CD8-positive, alpha-beta memory T cell (primary cell): ENCODE results near the gene C5. TPM values are rescaled to one million over a fixed set of nuclear protein-coding genes. Genes with fewer than 3 reads are reported as not detected.

Experiments
- CTCF ChIA-PET: fragments of 350-600 bp; sonication (Branson Sonifier 250); formaldehyde crosslinking; loops from one replicate; lab custom pipeline; 2021; ENCODE audit warnings: antibody characterized with exemption; lab: Charles Lee
- POLR2A ChIA-PET: fragments of 350-600 bp; sonication (Branson Sonifier 250); formaldehyde crosslinking; loops from one replicate; lab custom pipeline; 2021; ENCODE audit warnings: antibody characterized with exemption; lab: Charles Lee
- DNase-seq, 5 donors: peaks; one replicate each; pipeline versions ENCODE4 v3.0.0 to v3.0.0-alpha.2; 2020 to 2022; ENCODE audit warnings: mixed read lengths in 1 of 5
- H3K27ac ChIP-seq: one replicate; pipeline ENCODE4 v1.7.0; 2013; ENCODE audit warnings: low read depth, mild to moderate bottlenecking, low read length, moderate library complexity
- H3K27me3 ChIP-seq: 2 replicates; pipeline ENCODE4 v1.7.0; 2013; ENCODE audit warnings: low read length, mild to moderate bottlenecking; ENCODE audit not compliant: insufficient read depth, poor library complexity, severe bottlenecking
- H3K36me3 ChIP-seq: 2 replicates; pipeline ENCODE4 v1.7.0; 2013; ENCODE audit warnings: mild to moderate bottlenecking, low read length, moderate library complexity; ENCODE audit not compliant: insufficient read depth
- H3K4me1 ChIP-seq: 2 replicates; pipeline ENCODE4 v1.7.0; 2013; ENCODE audit warnings: mild to moderate bottlenecking, low read length, moderate library complexity; ENCODE audit not compliant: insufficient read depth
- H3K4me3 ChIP-seq: 2 replicates; pipeline ENCODE4 v1.7.0; 2013; ENCODE audit warnings: mild to moderate bottlenecking, low read length
- H3K9me3 ChIP-seq: 2 replicates; pipeline ENCODE4 v1.7.0; 2013; ENCODE audit warnings: mild to moderate bottlenecking, low read length
- H3K27ac Mint-ChIP-seq, 8 donors: one replicate each; pipeline ENCODE4 v1.8.0; 2020 to 2021; ENCODE audit warnings: mixed read lengths in 8 of 8, mild to moderate bottlenecking in 6 of 8, inconsistent platforms in 3 of 8, moderate library complexity in 3 of 8
- H3K27me3 Mint-ChIP-seq, 2 donors: one replicate each; pipeline ENCODE4 v1.8.0; 2020 to 2021; ENCODE audit warnings: mixed read lengths in 2 of 2, mild to moderate bottlenecking in 1 of 2, moderate library complexity in 1 of 2
- H3K36me3 Mint-ChIP-seq, 3 donors: one replicate each; pipeline ENCODE4 v1.8.0; 2020 to 2021; ENCODE audit warnings: mixed read lengths in 3 of 3, inconsistent platforms in 1 of 3, mild to moderate bottlenecking in 1 of 3
- H3K4me1 Mint-ChIP-seq, 3 donors: one replicate each; pipeline ENCODE4 v1.8.0; 2020 to 2021; ENCODE audit warnings: mixed read lengths in 3 of 3, inconsistent platforms in 1 of 3, mild to moderate bottlenecking in 1 of 3
- H3K4me3 Mint-ChIP-seq, 7 donors: one replicate each; pipeline ENCODE4 v1.8.0; 2020 to 2021; ENCODE audit warnings: mixed read lengths in 7 of 7, mild to moderate bottlenecking in 6 of 7, moderate library complexity in 4 of 7, inconsistent platforms in 2 of 7
- H3K9me3 Mint-ChIP-seq, 5 donors: one replicate each; pipeline ENCODE4 v1.8.0; 2020 to 2022; ENCODE audit warnings: mixed read lengths in 5 of 5, mild to moderate bottlenecking in 3 of 5, moderate library complexity in 2 of 5, inconsistent platforms in 1 of 5
- polyA plus RNA-seq: library from polyadenylated mRNA; unstranded; fragments of 300-500 nt; fragmentation: Illumina TruSeq; gene quantifications from one replicate; pipeline ENCODE4 v1.2.3, GENCODE V29; 2021
- total RNA-seq, 2 experiments: library from RNA; stranded (reverse); gene quantifications; one replicate each; pipeline ENCODE4 v1.2.3, GENCODE V29; 2021

C5 gene
- total and polyA plus RNA-seq, 3 experiments from 2014 or later = 1.1 to 1.3 TPM; not detected in 1

GRCh38 chr9:120913647-120914264 lies 136.3 kb downstream of the C5 start:
- Histone ChIP-seq H3K4me3 (no peak overlapping the region), H3K27me3 (no peaks in the 10 kb centered on the region), H3K27ac (no peak overlapping the region), H3K9me3 (no peaks in the 10 kb centered on the region), H3K4me1 (peaks cover 82% of the 10 kb centered on the region), H3K36me3 (peaks cover 75% of the 10 kb centered on the region)
- Mint-ChIP-seq H3K36me3 (peaks cover 41 to 92% (median 42%) of the 10 kb centered on the region in 3 donors), H3K27ac (peak overlapping the region in 7 of 8 donors; percentile 53 to 99 (median 73)), H3K9me3 (no peaks in the 10 kb centered on the region), H3K4me1 (peaks cover 71 to 98% (median 84%) of the 10 kb centered on the region in 3 donors), H3K4me3 (peak overlapping the region in 2 of 7 donors; percentile 27 to 41), H3K27me3 (no peaks in the 10 kb centered on the region)
- peak in 1 of 5 donors; percentile 36 for DNase-seq
- CTCF ChIA-PET = interaction anchor here (0.7 to 6.6 kb wide), 6 partner anchors 8 to 68 kb away, joined by 3 to 46 read pairs (median 4); partner anchors contain the start of gene TRAF1
- POLR2A ChIA-PET = interaction anchor here (0.9 to 2.4 kb wide), 7 partner anchors 9 to 24 kb away, joined by 3 to 9 read pairs (median 3); no protein-coding TSS in a partner anchor

- peaks cover 66 to 93% (median 82%) of the 10 kb centered on the region in 3 donors for H3K4me1 Mint-ChIP-seq
Observed at GRCh38 chr9:120912958-120913646, 137.0 kb downstream of the C5 start.

GRCh38 chr9:120911295-120911837 lies 138.7 kb downstream of the C5 start:
- Histone ChIP-seq H3K27me3 (no peaks in the 10 kb centered on the region), H3K36me3 (peaks cover 70% of the 10 kb centered on the region), H3K27ac (no peak overlapping the region), H3K9me3 (no peaks in the 10 kb centered on the region), H3K4me1 (peaks cover 74% of the 10 kb centered on the region), H3K4me3 (no peak overlapping the region)
- DNase-seq = no peak
- POLR2A ChIA-PET = interaction anchor here (0.6 to 2.4 kb wide), 6 partner anchors 9 to 32 kb away, joined by 3 to 9 read pairs (median 4); no protein-coding TSS in a partner anchor
- Mint-ChIP-seq H3K27ac (peak overlapping the region; percentile 73 to 88 (median 78)), H3K9me3 (no peaks in the 10 kb centered on the region), H3K27me3 (no peaks in the 10 kb centered on the region), H3K4me3 (peak overlapping the region in 1 of 7 donors; percentile 12), H3K4me1 (peaks cover 64 to 91% (median 82%) of the 10 kb centered on the region in 3 donors), H3K36me3 (peaks cover 27 to 92% (median 37%) of the 10 kb centered on the region in 3 donors)
- CTCF ChIA-PET = interaction anchor here (1.6 to 6.6 kb wide), 3 partner anchors 14 to 42 kb away, joined by 3 to 46 read pairs (median 9); partner anchors contain the start of gene TRAF1

More at GRCh38 chr9:120912958-120913646, 137.0 kb downstream of the C5 start:
- H3K27me3 Mint-ChIP-seq = no peaks in the 10 kb centered on the region
- CTCF ChIA-PET = interaction anchor here (0.7 to 6.6 kb wide), 8 partner anchors 9 to 68 kb away, joined by 3 to 46 read pairs (median 4); partner anchors contain the start of gene TRAF1
- H3K27ac ChIP-seq = no peak overlapping the region
- no peaks in the 10 kb centered on the region for H3K9me3 ChIP-seq
- H3K4me3 ChIP-seq = no peak overlapping the region
- H3K4me3 Mint-ChIP-seq = peak overlapping the region in 1 of 7 donors; percentile 7
- peak overlapping the region in 7 of 8 donors; percentile 43 to 88 (median 66) for H3K27ac Mint-ChIP-seq
- H3K27me3 ChIP-seq = no peaks in the 10 kb centered on the region
- no peak for DNase-seq
- POLR2A ChIA-PET = interaction anchor here (1.1 to 2.4 kb wide), 4 partner anchors 9 to 23 kb away, joined by 3 to 9 read pairs (median 5); no protein-coding TSS in a partner anchor
- H3K36me3 Mint-ChIP-seq = peaks cover 41 to 92% (median 42%) of the 10 kb centered on the region in 3 donors
- H3K36me3 ChIP-seq = peaks cover 75% of the 10 kb centered on the region
- peaks cover 77% of the 10 kb centered on the region for H3K4me1 ChIP-seq
- no peaks in the 10 kb centered on the region for H3K9me3 Mint-ChIP-seq

- H3K27me3 ChIP-seq = no peaks in the 10 kb centered on the region
- no peak overlapping the region for H3K4me3 ChIP-seq
- H3K36me3 ChIP-seq = peaks cover 70% of the 10 kb centered on the region
- no peak overlapping the region for H3K27ac ChIP-seq
- H3K36me3 Mint-ChIP-seq = peaks cover 21 to 93% (median 36%) of the 10 kb centered on the region in 3 donors
- H3K27me3 Mint-ChIP-seq = no peaks in the 10 kb centered on the region
- ChIA-PET POLR2A (interaction anchor here (1.4 to 2.1 kb wide), 3 partner anchors 10 to 19 kb away, joined by 5 to 6 read pairs (median 6); no protein-coding TSS in a partner anchor), CTCF (interaction anchor here (0.7 to 6.6 kb wide), 5 partner anchors 9 to 42 kb away, joined by 3 to 46 read pairs (median 5); partner anchors contain the start of gene TRAF1)
- peaks cover 65 to 91% (median 83%) of the 10 kb centered on the region in 3 donors for H3K4me1 Mint-ChIP-seq
- peak overlapping the region; percentile 75 to 96 (median 87) for H3K27ac Mint-ChIP-seq
- peak overlapping the region in 4 of 7 donors; percentile 8 to 64 (median 35) for H3K4me3 Mint-ChIP-seq
- DNase-seq = no peak
- H3K9me3 Mint-ChIP-seq = no peaks in the 10 kb centered on the region
- no peaks in the 10 kb centered on the region for H3K9me3 ChIP-seq
- H3K4me1 ChIP-seq = peaks cover 75% of the 10 kb centered on the region
Observed at GRCh38 chr9:120910643-120911042, 139.4 kb downstream of the C5 start.

- DNase-seq = peak in 4 of 5 donors; percentile 36 to 80 (median 52)
- no peaks in the 10 kb centered on the region for H3K9me3 Mint-ChIP-seq
- Histone ChIP-seq H3K9me3 (no peaks in the 10 kb centered on the region), H3K4me1 (peaks cover 75% of the 10 kb centered on the region), H3K27ac (no peak overlapping the region), H3K27me3 (no peaks in the 10 kb centered on the region), H3K36me3 (peaks cover 69% of the 10 kb centered on the region), H3K4me3 (no peak overlapping the region)
- ChIA-PET CTCF (interaction anchor here (1.1 to 1.6 kb wide), 5 partner anchors 10 to 41 kb away, joined by 3 to 5 read pairs (median 4); no protein-coding TSS in a partner anchor), POLR2A (interaction anchor here (1.5 to 2.1 kb wide), 2 partner anchors 10 to 18 kb away, joined by 5 to 6 read pairs; no protein-coding TSS in a partner anchor)
- H3K36me3 Mint-ChIP-seq = peaks cover 21 to 95% (median 40%) of the 10 kb centered on the region in 3 donors
- peak overlapping the region; percentile 39 to 69 (median 49) for H3K4me3 Mint-ChIP-seq
- peak overlapping the region; percentile 75 to 96 (median 87) for H3K27ac Mint-ChIP-seq
- peaks cover 72 to 91% (median 83%) of the 10 kb centered on the region in 3 donors for H3K4me1 Mint-ChIP-seq
- no peaks in the 10 kb centered on the region for H3K27me3 Mint-ChIP-seq
Observed at GRCh38 chr9:120909904-120910303, 140.2 kb downstream of the C5 start.

- Mint-ChIP-seq H3K36me3 (peaks cover 0 to 91% (median 28%) of the 10 kb centered on the region in 3 donors), H3K27me3 (no peaks in the 10 kb centered on the region), H3K9me3 (no peaks in the 10 kb centered on the region), H3K27ac (peak overlapping the region; percentile 92 to 98 (median 96)), H3K4me1 (peaks cover 84 to 93% (median 91%) of the 10 kb centered on the region in 3 donors), H3K4me3 (peak overlapping the region; percentile 41 to 89 (median 69))
- ChIA-PET CTCF (interaction anchor here (0.9 to 5.6 kb wide), 10 partner anchors 11 to 30 kb away, joined by 3 to 38 read pairs (median 5); partner anchors contain the start of gene PHF19), POLR2A (interaction anchor here (0.5 to 7.0 kb wide), 9 partner anchors 9 to 206 kb away, joined by 3 to 67 read pairs (median 8); partner anchors contain the start of genes PHF19 and TRAF1)
- H3K9me3 ChIP-seq = no peaks in the 10 kb centered on the region
- H3K4me1 ChIP-seq = peaks cover 87% of the 10 kb centered on the region
- H3K36me3 ChIP-seq = peaks cover 35% of the 10 kb centered on the region
- no peaks in the 10 kb centered on the region for H3K27me3 ChIP-seq
- DNase-seq = peak in 4 of 5 donors; percentile 40 to 80 (median 54)
- peak overlapping the region; percentile 63 for H3K27ac ChIP-seq
- no peak overlapping the region for H3K4me3 ChIP-seq
Observed at GRCh38 chr9:120905315-120906164, 144.5 kb downstream of the C5 start.
